Left kidney (tissue), 2 donors: Measurements from ENCODE around the gene POU2F2. TPM values are rescaled to one million over a fixed set of nuclear protein-coding genes. Genes with fewer than 3 reads are reported as not detected.
"Not testable (repeated sequence)": the region's sequence is repeated elsewhere in the genome, so short reads cannot be mapped to it uniquely, and the experiment has no call there.

Experiments
- DNase-seq: peaks from one replicate; pipeline ENCODE4 v3.0.0-alpha.2; 2013
- polyA plus RNA-seq: library from polyadenylated mRNA; unstranded; fragments of 120-200 nt; gene quantifications from one replicate; pipeline ENCODE4 v1.2.1, GENCODE V29; 2013; ENCODE audit not compliant: insufficient read length

POU2F2 gene
- polyA plus RNA-seq, 1 donor, result 0.70 TPM

DNA sequence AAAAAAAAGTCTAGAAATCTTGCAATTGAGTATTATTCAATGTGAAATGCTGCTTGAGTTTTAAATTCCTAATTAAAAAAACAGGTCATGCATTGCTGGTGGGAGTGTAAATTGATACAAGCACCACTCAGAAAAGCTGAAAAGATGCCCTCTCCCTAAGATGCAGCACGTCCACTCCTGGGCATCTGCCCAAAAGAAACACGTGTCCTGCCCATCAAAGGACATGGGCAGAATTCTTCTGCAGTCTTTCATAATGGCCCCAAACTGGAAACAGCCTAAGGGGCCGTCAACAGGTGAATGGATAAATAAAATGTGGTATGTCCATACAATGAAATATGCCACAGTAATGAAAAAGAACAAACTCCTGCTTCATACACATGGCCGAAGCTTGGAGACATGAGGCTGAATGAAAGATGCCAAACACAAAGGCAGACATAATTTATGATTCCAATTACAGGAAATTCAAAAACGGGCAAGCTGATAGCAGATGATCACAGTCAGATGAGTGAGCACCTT is 7.8 kb downstream of the POU2F2 start:
- DNase-seq, result no peak

DNA sequence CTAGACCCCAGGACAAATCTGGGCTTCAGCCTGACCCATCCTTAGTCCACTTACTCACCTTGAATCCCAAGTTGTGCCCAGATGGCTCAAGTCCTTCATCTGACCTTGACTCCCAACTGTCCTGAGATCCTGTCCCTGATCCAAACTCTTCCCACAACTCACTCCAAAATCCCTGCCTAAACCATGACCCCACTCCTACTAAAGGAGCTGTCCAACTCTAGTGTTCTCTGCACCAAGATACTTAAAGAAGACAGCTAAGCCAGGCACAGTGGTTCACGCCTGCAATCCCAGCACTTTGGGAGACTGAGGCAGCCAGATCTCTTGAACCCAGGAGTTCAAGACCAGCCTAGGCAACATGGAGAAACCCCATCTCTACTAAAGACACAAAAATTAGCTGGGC is 8.5 kb downstream of the POU2F2 start:
- DNase-seq, result no peak

DNA sequence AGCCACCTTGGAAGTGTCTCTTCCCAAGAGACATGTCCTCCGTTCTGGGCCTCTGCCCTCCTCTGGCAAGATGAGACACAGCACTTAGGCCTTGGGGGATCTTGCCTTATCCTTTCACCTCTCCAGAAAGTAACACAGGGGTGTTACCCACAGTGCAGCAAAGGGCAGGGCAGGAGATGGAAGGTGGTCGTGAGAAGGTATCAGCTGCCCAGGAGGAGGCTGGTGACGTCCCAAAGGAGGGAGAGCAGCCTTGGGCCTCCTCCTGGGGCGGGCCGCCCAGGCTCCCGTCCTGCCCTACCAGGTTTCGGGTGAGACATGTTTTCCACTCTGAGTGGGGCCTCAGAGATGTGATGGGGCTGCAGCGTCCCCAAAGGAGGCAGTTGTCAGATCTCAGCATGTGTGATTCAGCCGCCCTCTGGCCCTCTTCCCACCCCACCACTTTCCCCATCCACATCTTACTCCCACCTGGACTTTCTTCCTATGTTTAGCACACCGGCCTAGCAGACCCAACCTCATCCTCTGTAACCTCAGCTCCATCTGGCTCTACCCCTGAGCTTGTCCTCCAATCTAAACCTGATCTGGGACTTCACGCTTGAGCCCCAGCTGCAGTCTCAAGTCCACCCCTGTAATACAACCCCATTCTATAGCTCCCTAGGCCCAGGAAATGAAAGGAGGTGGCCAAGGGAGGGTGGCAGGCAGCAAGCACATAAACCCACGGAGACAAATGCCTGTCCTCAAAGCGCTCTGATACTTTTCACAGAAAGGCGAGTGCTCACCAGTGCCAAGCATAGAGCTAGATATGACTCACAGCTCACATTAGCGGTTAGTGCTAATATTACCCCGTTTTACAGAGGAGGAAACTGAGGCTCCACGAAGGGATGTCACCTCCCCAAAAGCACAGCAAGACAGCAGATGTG is 9.3 kb downstream of the POU2F2 start:
- DNase-seq, result no peak

DNA sequence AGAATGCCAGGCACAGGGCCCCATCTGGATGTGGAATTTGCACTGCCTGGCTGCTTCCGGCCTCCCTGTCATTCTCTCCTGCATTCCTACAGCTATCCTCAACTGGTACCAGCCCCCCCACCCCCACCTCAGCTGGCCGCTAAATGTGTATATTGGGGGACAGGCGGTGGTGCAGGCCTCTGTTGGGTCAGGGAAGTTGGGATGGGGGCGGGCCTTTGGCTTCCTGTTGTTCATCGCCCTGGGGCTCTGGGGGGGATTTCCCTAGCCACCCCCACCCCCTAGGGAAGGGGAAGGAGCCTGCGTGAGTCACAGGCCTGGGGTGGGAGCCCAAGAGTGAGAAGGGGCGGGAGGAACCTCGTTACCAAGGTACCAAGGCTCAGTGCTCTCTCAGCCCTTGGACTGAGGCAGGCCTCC is 10.6 kb downstream of the POU2F2 start:
- no peak for DNase-seq

DNA sequence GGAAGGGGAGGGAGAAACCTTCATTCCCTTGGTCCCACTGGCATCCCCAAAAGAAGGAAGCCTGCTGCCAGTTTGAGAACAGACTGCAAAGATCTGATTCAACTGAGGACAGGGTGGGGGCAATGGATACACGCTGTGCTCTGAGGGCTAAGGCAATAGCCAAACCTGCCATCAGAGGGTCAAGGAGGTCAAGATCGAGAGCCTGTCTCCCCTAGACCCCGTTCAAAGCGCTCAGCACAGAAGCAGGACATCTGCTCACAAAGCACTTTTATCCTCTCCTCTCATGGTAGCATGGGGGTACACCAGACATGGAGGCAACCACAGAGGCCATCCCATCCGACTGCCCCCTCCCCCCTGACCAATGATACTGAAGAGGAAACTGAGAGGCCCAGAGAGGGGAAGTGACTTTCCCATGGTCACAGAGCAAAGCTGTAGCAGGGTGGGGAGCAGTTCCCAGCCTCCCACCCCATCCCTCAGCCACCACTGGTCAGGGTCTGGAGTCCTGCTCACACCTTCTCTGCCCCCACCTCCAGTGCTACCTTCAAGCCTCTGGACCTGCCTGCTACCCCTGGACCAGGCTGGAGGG is 11.1 kb downstream of the POU2F2 start:
- DNase-seq, result no peak

DNA sequence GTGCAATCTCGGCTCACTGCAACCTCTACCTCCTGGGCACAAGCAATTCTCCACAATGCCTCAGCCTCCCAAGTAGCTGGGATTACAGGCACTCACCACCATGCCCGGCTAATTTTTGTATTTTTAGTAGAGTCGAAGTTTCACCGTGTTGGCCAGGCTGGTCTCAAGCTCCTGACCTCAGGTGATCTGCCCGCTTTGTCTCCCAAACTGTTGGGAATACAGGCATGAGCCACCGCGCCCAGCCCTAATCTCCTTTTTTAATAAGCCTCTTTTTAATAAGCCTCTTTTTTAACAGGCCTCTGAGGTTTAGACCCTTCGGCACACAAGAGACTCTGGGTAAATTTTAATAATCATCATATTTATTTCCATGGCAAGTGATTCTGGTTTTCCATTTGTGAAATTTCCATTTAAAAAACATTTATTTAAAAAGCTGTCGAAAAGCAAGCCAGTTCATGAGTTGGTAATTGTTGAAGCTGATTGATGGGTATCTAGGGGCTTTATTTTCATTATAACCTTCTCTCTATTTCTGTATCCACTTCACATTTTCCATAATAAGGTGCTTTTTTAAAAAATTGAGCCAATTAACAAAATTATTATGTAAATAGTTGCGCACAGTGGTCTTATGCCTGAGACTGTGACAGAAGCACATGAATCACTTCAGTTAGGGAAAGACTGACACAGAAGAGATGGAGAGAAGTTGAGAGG is 11.8 kb downstream of the POU2F2 start:
- DNase-seq, result no peak

DNA sequence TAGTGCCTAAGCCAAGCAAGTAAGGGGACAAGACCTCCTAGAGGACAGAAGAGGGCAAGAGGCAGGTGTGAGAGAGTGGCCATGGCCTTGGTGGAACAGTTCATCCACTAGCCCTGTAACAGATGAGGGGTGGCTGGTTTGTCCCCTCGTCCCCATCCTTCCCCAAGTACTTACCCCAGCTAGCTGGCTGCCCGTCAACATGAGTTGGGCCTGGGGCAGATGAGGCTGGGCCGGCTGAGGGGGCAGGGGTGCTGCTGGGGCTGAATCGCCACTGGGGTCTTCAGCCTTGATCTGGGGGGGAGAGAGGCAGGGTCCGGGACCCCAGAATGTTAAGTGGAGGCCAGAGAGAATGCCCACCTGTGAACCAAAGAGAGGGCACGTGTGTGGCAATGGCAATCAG is 15.2 kb downstream of the POU2F2 start:
- DNase-seq, result no peak

DNA sequence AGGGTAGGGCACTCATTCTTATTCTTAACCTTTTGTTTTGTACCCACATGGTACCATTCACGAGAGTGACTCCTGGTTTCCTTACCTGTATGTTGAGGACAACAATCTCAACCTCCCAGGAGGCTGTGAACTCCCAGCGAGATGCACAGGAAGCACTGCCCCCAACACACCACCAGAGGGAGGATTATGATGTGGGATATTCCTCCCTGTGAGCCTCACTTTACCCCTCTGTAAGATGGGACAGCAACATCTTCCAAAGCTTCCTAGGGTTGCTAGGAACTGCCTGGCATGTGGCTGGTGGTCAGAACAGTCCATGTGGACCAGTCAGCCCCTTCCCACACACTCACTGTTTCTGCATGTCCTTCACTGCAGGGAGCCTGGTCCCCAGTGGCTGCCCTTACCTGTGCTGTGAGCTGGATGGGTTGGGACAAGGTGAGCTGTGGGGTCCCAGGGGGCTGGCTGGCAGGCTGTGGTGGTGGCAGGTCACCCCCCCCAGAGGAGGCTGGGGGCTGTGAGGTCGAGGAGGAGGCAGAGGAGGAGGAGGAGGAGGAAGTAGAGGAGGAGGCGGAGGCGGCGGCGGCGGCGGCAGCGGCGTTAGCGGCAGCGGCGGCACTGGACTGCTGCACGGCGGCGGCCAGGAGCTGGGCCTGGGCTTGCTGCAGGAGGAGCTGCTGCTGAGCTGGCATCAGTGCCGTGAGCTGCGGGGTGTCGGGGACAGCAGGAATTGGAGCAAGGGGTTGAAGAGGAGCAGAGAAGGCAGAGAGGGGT is 15.8 kb downstream of the POU2F2 start:
- no peak for DNase-seq

DNA sequence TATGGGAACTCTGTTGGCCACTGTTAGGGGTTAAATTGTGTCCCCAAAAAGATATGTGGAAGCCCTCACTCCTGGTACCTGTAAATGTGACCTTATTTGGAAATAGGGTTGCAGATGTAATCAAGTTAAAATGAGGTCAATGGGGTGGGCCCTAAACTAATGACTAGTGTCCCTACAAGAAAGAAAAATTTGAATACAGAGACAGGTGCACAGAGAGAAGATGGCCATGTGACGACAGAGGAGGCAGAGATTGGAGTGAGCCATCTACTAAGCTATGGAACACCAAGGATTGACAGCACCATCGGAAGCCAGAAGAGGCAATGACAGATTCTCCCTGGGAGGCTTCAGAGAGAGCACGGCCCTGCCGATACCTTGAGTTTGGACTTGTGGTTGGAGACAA is 16.5 kb downstream of the POU2F2 start:
- no peak for DNase-seq

DNA sequence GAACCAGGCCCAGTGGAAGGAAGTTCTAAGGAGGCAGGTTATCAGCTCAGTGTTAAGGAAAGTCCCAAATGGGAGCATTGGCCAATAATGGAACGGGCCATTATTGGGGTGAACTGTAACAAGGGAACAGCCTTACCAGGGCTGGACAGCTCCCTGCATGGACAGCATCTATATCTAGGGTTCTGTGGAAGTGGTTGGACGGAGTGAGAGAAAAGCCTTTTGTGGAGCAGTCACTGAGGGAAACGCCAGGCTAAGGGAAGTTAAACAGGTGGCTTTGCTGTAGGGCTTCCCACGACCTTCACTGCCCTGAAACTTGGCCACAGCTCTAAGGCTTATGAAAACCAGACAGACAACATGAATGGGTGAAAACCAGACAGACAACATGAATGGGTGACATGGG is 17.0 kb downstream of the POU2F2 start:
- DNase-seq, result no peak

DNA sequence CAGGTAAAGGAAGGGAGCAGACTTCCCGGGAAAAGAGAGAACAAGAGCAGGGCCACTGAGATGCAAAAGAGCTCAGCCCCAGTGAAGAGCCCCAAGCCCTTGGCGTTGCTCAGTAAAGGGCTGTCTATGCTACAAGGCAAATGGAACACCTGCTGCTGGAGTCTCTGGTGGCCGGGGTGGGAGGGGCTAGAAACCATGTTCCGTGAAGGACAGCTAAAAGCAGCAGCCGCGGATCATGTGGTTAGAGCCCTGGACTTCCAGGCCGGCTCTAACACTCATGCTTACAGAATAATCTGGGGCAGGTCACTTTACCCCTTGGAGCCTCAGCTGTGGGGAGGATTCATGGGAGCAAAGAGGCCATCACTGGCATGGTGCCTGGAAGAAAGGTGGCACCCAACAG is 17.8 kb downstream of the POU2F2 start:
- no peak for DNase-seq

DNA sequence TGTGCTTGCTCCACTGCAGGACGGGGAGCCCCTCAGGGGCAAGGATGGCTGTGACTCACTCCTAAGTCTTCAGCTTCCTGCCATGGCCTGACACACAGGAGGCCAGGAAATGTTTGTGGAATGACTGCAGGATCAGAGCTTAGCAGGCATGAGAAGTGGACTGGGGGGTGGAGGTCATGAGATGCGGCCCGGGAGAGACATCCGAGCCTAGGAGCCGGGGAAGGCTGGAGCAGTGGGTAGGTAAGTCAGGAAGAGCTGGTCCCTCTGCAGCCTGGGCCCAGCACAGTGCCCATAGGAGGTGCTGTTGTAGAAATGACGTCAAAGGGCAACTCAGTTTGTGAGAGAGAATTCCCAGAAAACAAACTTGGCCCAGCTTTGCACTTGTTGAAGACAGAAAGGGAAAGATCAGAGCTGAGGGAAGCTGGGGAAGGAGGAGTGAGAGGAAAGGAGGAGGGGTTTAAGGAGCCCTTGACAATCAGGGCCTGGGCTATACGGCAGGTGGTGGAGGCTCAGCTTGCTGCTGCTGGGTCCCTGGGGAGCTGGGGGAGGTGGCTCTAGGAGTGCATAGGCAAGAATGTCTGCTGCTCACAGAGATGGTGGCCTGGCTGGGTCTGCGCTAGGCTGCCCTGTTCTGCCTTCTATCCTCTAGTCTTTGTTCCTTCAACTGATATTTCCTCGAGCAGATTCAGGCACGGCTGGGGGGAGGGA is 18.5 kb downstream of the POU2F2 start:
- DNase-seq, result no peak

DNA sequence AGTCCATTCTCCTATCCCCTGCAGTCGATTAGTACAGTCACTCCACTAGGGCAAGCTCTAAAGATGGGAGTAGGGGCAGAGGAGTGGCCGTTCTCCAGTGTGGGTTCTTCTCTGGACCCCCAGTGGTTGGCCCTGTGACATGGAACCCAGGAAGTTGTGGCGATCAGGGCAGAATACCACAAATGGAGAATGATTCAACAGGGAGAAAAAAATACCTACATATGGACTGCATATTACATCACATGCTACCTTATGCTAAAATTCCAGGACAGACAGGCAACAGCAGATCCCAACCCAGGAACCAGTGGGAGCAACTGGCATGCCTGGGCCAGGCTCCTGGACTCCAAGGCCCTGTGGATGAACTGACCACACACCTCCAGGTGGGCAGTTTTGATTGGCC is 20.4 kb downstream of the POU2F2 start:
- no peak for DNase-seq

DNA sequence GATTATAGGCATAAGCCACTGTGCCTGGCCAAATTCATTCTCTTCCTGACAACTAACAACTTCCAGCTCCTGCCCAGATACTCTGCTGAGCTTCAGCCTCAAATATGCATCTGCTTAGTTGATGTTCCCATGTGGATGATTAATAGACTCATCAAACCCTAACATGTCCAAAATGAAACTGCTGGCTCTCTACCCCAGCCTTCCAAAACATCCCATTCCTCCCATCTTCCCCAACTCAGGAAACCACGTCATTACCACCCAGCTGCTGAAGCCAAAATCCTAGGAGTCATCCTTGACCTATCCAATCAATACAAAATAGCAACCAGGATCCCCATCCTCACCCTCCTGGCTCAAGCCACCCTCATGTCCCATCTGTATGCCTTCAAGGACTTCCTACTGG is 20.9 kb downstream of the POU2F2 start:
- no peak for DNase-seq

DNA sequence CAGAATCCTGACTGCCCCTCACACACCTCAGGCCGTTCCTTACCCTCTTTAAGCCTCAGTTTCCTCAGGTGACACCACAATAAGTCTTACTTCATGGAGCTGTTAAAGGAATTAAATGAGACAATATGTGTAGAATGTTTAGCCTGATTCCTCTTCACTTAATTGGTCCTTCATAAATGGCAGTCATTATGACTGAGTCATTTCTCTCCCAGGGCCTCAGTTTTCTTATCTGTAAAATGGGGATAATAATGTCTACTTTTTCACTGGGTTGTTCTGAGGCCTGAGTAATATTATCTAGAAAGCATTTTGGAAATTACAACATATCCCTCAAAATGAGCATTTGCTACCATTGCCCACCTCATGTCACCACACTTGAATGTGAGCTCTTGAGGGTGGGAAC is 21.6 kb downstream of the POU2F2 start:
- no peak for DNase-seq

DNA sequence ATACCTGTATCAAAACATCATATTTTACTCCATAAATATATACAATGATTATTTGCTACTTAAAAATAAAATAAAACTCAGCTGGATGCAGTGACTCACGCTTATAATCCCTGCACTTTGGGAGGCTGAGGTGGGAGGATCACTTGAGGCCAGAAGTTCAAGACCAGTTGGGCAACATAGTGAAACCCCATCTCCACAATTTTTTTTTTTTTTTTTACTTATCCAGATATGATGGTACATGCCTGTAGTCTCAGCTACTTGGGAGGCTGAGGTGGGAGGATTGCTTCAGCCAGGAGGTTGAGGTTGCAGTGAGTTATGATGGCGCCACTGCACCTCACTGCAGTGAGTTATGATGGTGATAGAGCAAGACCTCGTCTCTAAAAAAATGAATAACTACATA is 22.4 kb downstream of the POU2F2 start:
- DNase-seq, result no peak

DNA sequence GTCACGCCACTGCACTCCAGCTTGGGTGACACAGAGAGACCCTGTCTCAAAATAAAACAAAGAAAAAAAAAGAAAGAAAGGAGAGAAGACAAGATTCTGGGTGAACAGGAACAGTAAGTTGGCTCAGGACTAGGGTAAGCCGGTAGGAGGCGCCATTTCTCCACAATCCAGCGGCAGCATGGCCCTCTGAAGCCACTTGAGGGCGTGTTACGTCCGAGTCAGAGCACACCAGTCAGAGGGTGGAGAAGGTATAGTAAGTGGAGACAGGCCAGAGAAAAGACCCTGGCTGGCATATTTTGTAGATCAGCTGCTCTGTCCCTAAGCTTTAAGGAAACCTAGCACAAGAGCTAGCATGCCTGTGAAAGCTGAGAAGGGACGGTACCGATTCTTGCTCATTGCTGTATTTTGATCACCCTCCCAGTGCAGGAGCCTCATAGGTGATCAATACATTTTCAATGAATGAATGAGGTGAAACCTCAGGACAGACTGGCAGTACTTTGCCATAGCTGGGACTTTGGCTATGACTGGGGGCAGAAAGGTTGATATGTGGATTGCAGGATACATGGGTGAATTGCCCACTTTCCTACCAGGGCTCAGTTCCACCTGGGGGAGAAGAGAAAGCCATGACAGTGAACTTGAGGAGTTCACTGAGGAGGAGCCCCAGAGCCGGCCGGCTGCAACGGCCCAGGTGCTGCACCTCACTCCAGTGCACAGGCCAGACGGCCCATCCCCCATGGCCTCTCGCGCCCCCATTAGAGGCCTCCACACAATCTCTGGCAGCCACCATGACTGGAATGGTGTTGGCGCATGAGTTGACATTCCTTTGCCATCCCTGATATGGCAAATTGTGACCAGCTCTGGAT is 23.5 kb downstream of the POU2F2 start:
- peak; percentile 66 for DNase-seq

DNA sequence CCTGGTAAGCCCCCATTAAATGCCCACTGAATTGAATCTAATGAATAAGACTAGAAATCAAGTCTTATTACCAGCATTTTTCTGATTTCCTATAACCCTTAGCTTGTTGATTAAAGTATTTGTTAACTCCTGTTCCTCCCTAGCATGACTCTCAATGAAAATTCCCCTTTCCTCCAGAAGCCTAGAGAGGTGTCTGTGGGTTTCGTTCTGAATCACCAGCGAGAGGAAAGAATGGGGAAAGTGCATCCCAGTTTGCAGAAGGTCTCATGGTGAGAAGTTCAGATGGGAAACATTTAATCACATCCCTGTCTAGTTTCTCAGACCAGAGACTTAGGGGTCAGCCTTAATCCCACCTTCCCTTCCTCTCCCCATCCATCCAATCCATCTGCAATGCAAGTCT is 26.9 kb downstream of the POU2F2 start:
- no peak for DNase-seq

DNA sequence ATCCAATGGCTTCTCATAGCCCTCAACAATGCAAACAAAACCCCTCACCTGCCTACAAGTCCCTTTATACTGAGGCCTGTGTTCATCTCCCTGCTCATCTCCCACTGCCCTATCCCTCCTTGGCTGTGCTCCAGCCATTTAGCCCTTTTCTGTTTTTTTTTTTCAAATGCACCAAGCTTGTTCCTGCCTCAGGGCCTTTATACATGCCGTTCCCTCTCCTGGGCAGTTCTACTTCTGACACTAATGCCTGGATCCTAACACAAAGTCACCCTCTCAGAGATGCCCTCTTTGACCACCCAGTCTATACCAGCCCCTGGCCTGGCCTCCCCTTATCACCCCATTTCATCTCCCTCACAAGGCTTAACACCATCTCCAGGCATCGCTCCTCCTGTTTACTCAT is 29.4 kb downstream of the POU2F2 start:
- DNase-seq, result no peak

DNA sequence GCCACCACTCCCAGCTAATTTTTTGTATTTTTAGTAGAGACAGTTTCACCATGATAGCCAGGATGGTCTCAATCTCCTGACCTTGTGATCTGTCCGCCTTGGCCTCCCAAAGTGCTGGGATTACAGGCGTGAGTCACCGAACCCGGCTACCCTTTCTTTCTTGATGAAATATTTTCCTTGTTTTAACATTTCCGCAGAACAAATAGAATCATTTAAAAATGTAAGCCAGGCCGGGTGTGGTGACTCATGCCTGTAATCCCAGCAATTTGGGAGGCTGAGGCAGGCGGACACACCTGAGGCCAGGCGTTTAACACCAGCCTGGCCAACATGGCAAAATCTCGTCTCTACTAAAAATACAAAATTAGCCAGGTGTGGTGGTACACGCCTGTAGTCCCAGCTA is 32.0 kb downstream of the POU2F2 start:
- not testable (repeated sequence) for DNase-seq
